GM11168 (cell line): Measurements from ENCODE around the gene OLFML2A.

Source experiments
- in situ Hi-C: fragments of 300-500 bp; cut with MboI; formaldehyde crosslinking; loops from one replicate; pipeline ENCODE4 v1.12.0; 2022; ENCODE audit warnings: low sequenced_read_pairs; ENCODE audit not compliant: unreplicated experiment

Gene OLFML2A

DNA sequence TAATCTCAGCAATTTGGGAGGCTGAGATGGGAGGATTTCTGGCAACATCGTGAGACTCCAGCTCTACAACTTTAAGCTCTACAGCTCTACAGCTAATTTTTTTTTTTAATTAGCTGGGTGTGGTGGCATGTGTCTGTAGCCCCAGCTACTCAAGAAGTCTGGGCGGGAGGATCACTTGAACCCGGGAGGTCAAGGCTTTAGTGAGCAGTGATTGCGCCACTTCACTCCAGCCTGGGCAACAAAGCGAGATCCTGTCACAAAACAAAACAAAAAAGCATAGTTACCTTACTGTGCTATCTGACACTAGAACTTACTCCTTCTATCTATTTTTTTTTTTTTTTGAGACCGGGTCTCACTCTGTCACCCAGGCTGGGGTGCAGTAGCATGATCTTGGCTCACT lies 70.0 kb downstream of the OLFML2A start:
- in situ Hi-C loops = no loop called here

GRCh38 chr9:124849801-124850200 lies 72.9 kb downstream of the OLFML2A start:
- in situ Hi-C loops = loop anchor here (5.0 kb wide), 1 partner anchor 78 kb away; the partner anchor contains the start of gene NR6A1

- in situ Hi-C loops = loop anchor here (5.0 kb wide), 1 partner anchor 80 kb away; the partner anchor contains the start of gene NR6A1
Measured at GRCh38 chr9:124852121-124852828, 75.3 kb downstream of the OLFML2A start.

DNA sequence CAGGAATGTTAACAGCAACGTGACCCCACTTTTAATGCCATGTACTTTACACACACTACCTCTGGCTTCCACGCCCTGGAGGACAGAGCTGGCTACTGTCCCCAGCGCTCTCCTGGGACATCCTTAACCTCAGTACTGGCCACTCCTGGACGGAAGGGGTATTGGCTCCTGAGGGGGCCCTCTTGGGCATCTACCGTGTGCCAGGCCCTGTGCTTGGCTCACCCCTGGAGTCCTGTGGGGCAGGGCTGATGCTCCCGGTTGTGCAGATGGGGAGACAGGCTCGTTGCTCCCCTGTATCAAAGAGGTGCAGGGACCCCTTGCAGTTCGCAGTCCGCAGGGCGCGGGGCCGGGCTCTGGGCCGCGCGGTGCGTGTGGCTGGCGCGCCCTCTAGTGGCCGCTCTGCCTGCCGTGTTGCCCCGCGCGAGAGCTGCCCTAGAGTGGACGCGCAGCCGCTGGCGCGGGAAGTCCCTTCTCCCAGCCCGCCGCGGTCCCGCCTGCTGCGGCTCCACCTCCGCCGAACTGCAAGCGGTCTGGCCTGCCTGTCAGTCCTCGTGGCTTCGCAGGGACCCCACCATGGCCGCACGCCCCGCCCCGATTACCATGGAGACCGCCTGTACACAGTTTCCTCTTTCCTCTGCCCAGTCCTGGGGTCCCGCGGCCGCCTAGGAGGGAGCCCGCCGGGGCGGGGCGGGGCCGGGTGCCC lies 76.0 kb downstream of the OLFML2A start, which contains the start of gene WDR38:
Gene WDR38 (plus strand): TSS at position 632 of the 703 bp plus-strand sequence. CDS start 72 bp downstream, outside the sequence.
- in situ Hi-C loops = loop anchor here (5.0 kb wide), 1 partner anchor 81 kb away; the partner anchor contains the start of gene NR6A1

- in situ Hi-C loops = loop anchor here (5.0 kb wide), 1 partner anchor 81 kb away; the partner anchor contains the start of gene NR6A1
Measured at GRCh38 chr9:124853605-124854143, 76.7 kb downstream of the OLFML2A start.

DNA sequence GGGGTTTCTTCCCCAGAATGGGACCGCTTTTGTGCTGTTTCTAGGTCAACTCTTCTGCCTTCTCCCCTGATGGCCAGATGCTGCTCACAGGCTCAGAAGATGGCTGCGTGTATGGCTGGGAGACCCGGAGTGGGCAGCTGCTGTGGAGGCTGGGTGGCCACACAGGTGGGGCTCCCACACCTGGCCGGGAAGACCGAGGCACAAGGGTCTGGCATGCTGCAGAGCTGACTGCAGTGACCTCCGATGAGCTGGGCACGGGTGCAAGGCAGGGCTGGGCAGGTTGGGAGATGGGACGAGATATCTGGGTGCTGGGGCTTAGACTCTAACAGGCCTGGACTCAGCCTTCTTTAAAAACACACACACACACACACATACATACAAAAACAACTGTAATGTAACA lies 77.2 kb downstream of the OLFML2A start:
- in situ Hi-C loops = loop anchor here (5.0 kb wide), 1 partner anchor 82 kb away; the partner anchor contains the start of gene NR6A1

DNA sequence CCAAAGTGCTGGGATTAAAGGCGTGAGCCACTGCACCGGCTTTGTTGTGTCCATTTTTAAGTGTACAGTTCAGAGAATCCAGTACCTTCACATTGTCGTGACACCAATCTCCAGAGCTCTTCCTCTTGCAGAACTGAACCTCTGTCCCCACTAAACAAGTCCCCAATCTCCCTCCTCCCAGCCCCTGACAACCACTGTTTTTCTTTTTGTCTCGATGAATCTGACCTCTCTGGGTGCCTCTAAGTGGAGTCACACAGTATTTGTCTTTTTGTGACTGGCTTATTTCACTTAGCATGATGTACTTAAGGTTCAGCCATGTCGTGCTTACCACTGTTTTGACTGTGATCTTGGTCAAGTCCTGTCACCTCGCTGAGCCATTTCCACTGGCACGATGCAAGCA lies 77.9 kb downstream of the OLFML2A start:
- in situ Hi-C loops = loop anchor here (5.0 kb wide), 1 partner anchor 83 kb away; the partner anchor contains the start of gene NR6A1

- in situ Hi-C loops = no loop called here
Measured at GRCh38 chr9:124855566-124855943, 78.6 kb downstream of the OLFML2A start.

GRCh38 chr9:124855944-124856765 lies 79.2 kb downstream of the OLFML2A start:
- in situ Hi-C loops = no loop called here

DNA sequence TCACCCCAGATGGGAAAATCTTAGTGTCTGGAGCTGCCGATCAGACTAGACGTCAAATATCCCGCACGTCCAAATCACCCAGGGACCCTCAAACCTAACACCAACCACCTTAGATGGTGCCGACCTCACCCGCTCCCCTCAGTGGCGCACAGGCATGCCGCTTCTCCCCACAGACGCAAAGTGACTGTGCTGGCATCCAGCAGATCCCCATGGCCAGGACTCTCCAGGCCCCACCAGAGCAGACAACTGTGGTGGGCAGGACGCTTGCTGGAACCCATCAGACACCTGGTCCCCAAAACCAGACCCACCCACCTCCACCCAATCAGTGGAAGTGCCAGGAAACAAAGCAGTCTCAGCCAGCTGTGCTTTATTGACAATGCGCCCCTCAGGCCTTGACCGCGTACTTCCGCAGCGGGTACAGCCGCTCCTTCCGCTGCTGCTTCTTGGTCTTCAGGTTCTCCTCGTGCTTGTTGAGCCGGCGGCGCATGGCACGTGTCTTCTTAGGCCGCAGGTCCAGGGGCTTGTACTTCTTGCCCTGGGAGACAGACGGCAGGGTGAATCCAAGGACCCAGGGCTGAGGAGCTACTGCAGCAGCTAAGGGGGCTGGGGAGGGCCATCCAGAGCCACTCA lies 80.7 kb downstream of the OLFML2A start:
- in situ Hi-C loops = no loop called here

GRCh38 chr9:124858330-124859046 lies 81.6 kb downstream of the OLFML2A start:
- in situ Hi-C loops = no loop called here

DNA sequence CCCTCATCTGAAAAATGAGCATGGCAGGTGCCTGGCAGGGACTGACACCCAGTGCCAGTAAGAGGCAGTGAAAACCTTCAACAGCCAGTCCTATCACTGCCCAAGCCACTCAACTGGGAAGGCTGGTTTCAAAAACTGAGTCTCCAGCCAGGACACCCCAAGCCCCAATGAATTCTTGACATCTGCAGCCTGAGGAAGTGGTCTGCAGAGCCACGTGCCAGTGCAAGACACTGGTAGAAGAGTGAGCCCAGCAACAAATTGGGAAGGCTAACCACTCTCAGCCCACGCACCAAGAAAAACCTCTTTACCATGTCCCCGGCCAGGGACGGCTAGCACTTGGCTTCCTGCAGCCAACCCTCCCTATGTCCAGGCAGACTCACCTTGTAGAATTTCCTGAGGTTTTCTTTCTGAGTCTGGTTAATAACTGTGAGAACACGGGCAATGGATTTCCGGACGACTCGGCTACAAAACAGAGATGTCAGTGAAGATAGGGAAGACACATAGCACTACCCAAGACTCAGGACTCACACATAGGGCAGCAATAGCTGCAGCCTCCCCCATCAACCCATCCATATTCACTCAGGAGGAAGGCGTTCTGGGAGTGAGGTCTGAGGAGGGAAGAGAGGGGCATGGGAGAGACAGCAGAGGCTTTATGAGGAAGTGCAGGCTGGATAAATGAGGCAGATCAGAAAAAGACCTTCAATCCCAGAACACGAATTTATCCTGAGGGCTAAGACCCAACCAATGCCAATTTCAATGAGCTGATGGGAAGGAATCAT lies 83.1 kb downstream of the OLFML2A start:
- in situ Hi-C loops = no loop called here

DNA sequence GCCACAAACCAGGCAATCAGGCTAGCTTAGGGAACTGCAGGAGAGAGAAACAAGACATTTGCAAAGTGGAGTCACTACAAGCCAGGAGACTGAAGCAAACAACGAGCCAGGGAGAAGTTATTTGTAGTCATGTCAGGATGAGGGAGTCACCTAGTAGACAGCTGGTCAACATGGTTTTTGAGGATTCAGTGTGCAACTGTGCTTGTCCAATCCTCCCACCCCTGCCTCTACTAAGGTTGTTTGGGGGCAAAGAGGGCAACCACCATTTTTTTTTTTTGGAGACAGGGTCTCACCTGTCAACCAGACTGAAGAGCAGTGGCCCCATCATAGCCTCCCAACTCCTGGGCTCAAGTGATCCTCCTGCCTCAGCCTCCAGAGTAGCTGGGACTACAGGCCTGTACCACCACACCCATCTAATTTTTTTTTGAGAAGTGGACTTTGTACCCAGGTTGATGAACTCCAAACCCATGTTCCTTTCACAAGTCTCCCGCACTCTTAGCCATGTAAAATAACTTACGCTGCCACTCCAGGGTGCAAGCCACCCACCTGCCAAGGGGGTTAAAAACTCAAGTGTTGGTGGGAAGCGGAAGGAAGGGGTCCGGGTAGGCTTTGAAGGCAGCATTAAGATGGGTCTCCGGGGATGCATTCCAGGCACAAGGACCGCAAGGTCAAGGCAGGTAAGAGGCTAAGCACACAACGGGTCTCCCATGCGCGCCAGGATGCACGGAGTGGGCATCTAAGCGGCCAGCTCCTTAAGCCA lies 83.8 kb downstream of the OLFML2A start:
- in situ Hi-C loops = no loop called here

DNA sequence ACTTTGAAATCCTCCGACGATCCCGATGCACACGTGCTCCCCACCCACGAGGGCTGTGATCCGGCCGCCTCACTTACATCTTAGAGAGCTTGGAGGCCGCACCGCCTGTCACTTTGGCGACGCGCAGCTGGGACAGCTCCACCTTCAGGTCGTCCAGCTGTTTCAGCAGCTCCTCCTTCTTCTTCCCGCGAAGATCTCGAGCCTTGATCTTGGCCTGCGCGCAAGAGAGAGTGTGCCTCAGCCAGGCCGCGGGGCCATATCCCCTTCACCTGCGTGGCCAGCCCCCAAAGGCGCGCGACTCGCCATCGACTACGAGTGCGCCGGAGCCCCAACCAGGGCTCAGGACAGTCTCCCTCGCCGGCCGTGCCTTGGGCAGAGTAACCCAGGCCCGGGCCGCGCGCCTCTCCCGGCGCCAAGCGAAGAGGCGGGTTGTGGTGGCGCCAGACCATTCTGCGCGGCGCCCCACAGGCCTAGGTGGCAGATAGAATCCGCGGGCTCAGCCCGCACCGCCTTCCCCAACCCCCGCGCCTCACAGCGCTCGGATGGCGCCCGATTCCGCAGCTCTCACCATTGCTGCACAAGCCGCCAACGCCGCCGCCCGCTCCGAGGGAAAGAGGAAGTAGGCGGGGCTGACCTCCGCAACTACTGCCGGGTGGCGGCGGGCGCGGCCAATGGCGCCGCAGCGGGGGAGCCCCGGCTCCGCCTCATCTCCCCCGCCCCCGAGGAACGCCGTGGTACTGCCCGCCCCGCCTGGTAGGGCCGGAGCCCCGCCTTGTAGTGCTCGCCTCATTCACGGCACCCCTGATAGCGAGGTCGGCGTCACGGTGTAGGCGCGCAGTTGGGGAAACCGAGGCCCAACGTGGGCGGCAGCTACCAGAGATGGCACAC lies 84.7 kb downstream of the OLFML2A start, which contains the start of the genes ARPC5L and RPL35:
Gene ARPC5L (plus strand): TSS at position 789 of the 888 bp plus-strand sequence. CDS start 7,161 bp downstream, outside the sequence.
Gene RPL35 (minus strand): TSS at position 616 of the 888 bp plus-strand sequence. CDS start 45 bp downstream, at position 571.
- in situ Hi-C loops = no loop called here

GRCh38 chr9:124863371-124863871 lies 86.5 kb downstream of the OLFML2A start:
- in situ Hi-C loops = no loop called here
